Measurements from ENCODE around the gene EBPL. TPM values are rescaled to one million over a fixed set of nuclear protein-coding genes. Genes with fewer than 3 reads are reported as not detected.
"Not testable (repeated sequence)": the region's sequence is repeated elsewhere in the genome, so short reads cannot be mapped to it uniquely, and the experiment has no call there.

The EBPL gene
- total and polyA plus RNA-seq, 2 donors = 24.1 to 69.4 TPM

DNA sequence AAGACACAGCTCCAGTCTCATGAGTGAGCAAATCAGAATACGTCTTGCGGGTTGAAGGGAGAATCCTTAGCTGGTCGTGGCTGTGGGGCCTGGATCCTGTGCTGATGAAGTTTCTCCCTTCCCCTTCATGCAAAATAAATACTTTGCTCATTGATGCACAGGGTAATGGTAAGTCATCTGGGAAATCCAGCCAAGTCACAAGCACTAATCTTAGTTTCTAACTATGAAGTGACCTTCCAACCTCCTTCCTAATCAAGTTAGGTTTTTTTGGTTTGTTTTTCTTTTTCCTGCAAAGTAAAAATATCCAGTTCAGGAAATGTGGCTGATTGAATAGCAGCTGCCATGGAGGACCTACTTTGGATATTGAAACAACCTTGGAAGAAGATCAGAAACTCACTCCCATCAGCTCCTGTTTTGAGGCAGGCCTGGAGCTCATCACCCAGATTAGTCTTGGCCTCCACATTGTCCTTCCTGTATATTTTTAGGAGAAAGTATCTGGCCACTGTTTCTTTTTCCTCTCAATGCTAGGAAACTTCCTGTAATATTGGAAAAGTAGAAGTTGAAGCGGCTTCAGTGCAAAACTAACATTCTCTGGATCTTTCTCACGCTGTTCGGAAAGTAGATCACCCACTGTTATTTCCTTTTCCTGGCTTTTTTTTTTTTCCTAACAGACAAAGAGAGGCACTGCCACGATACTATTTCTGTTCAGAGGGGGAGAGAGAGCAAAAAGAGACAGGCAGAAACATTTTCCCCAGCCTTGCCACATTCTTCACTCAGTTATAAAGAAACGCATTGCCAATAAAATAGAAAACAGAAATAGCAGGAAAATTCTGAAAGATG, 75.2 kb downstream of the EBPL start:
- WGBS = 73% methylated on average over 8 of the region's 8 CpGs
- DNase-seq (ENCODE audit: low read depth in 6 of 9, low spot score in 9 of 9) = no peak
- peaks cover 0 to 28% of the 10 kb centered on the region in 2 donors for H3K4me1 ChIP-seq (ENCODE audit: control insufficient read depth in 2 of 2, insufficient read depth in 2 of 2, low read length in 2 of 2)
- H3K27me3 ChIP-seq (ENCODE audit: control insufficient read depth in 2 of 2, insufficient read depth in 1 of 2, low read length in 1 of 2) = no peaks in the 10 kb centered on the region
- H3K36me3 ChIP-seq (ENCODE audit: control insufficient read depth in 2 of 2, insufficient read depth in 2 of 2, low read length in 1 of 2) = no peaks in the 10 kb centered on the region
- no peaks in the 10 kb centered on the region for H3K9me3 ChIP-seq (ENCODE audit: control insufficient read depth in 2 of 2, insufficient read depth in 1 of 2, low read length in 1 of 2)
- H3K4me3 ChIP-seq (ENCODE audit: low read length in 2 of 2) = no peak overlapping the region
- peak overlapping the region in 1 of 2 donors; percentile 28 for H3K27ac ChIP-seq (ENCODE audit: low read depth in 1 of 2, low read length in 1 of 2)

DNA sequence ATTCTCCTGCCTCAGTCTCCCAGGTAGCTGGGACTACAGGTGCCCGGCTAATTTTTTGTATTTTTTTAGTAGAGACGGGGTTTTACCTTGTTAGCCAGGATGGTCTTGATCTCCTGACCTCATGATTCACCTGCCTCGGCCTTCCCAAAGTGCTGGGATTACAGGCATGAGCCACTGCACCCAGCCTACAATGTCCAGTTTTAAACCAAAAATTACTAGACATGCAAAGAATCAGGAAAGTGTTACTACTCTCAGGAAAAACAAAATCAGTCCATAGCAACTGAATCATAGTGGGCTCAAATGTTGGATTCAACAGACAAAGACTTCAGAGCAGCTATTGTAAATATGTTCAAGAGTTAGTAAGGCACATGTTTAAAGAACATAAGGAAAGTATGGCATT, 79.2 kb downstream of the EBPL start:
- H3K4me1 ChIP-seq (ENCODE audit: control insufficient read depth in 2 of 2, insufficient read depth in 2 of 2, low read length in 2 of 2); H3K4me3 ChIP-seq (ENCODE audit: low read length in 2 of 2); DNase-seq (ENCODE audit: low read depth in 6 of 9, low spot score in 9 of 9); H3K27ac ChIP-seq (ENCODE audit: low read depth in 1 of 2, low read length in 1 of 2); H3K36me3 ChIP-seq (ENCODE audit: control insufficient read depth in 2 of 2, insufficient read depth in 2 of 2, low read length in 1 of 2); H3K27me3 ChIP-seq (ENCODE audit: control insufficient read depth in 2 of 2, insufficient read depth in 1 of 2, low read length in 1 of 2); H3K9me3 ChIP-seq (ENCODE audit: control insufficient read depth in 2 of 2, insufficient read depth in 1 of 2, low read length in 1 of 2): not testable (repeated sequence)
- WGBS = over 99% methylated on average over 3 of the region's 3 CpGs

Other genes with a start within 250 kb of the EBPL start
- gene CAB39L, start 247.4 kb downstream of the EBPL start, total RNA-seq = 7.9 TPM
- 7.6 TPM for gene CAB39L, start 247.4 kb downstream of the EBPL start, polyA plus RNA-seq
- 15.5 TPM for gene SETDB2, start 247.2 kb downstream of the EBPL start, total RNA-seq
- gene SETDB2, start 247.2 kb downstream of the EBPL start, polyA plus RNA-seq = 8.1 TPM
- gene PHF11, start 195.5 kb downstream of the EBPL start, total RNA-seq = 32.9 TPM
- gene PHF11, start 195.5 kb downstream of the EBPL start, polyA plus RNA-seq = 170 TPM
- gene RCBTB1, start 105.9 kb downstream of the EBPL start, total RNA-seq = 15.3 TPM
- 34.7 TPM for gene RCBTB1, start 105.9 kb downstream of the EBPL start, polyA plus RNA-seq
- 1.3 TPM for gene ARL11, start 63.0 kb downstream of the EBPL start, total RNA-seq
- 2.7 TPM for gene ARL11, start 63.0 kb downstream of the EBPL start, polyA plus RNA-seq
- gene KPNA3, start 101.2 kb upstream of the EBPL start, total RNA-seq = 17.5 TPM
- gene KPNA3, start 101.2 kb upstream of the EBPL start, polyA plus RNA-seq = 26.2 TPM
- 2.0 TPM for gene SPRYD7, start 244.9 kb upstream of the EBPL start, total RNA-seq
- 15.1 TPM for gene SPRYD7, start 244.9 kb upstream of the EBPL start, polyA plus RNA-seq

Data from thymus (tissue), 11 donors.